Heart right ventricle (tissue), 16 donors: ENCODE measurements around the gene MED20. TPM values are rescaled to one million over a fixed set of nuclear protein-coding genes. Genes with fewer than 3 reads are reported as not detected.
A peak's percentile ranks its signal among the peaks of the same experiment; 100 is the strongest.
"Not testable (repeated sequence)": the region's sequence is repeated elsewhere in the genome, so short reads cannot be mapped to it uniquely, and the experiment has no call there.

Experiments
- ATAC-seq, 8 donors: fragments of 200-7000 bp; cut with Tn5 transposase; one replicate each; pipeline ENCODE4 v1.9.1; 2020; ENCODE audit warnings: mild to moderate bottlenecking in 8 of 8, moderate library complexity in 8 of 8, moderate number of reproducible peaks in 1 of 8
- DNase-seq, 2 donors: peaks; one replicate each; pipeline ENCODE4 v3.0.0-alpha.2; 2020
- H3K27ac ChIP-seq, 10 donors: fragments of 200-600 bp; sonication (generic) in 2 of 10; one replicate each; pipeline versions ENCODE4 v1.5.0 to v1.8.0; 2020 to 2022; ENCODE audit warnings: mild to moderate bottlenecking in 3 of 10
- H3K27me3 ChIP-seq, 7 donors: fragments of 200-600 bp; one replicate each; pipeline ENCODE4 v1.8.0; 2021 to 2022; ENCODE audit warnings: mild to moderate bottlenecking in 2 of 7
- H3K36me3 ChIP-seq, 9 donors: fragments of 200-600 bp; sonication (generic) in 1 of 9; one replicate each; pipeline versions ENCODE4 v1.5.0 to v1.8.0; 2020 to 2022; ENCODE audit warnings: mild to moderate bottlenecking in 2 of 9
- H3K4me1 ChIP-seq, 9 donors: fragments of 200-600 bp; sonication (generic) in 1 of 9; one replicate each; pipeline versions ENCODE4 v1.5.0 to v1.8.0; 2020 to 2022; ENCODE audit warnings: mild to moderate bottlenecking in 4 of 9
- H3K4me3 ChIP-seq, 10 donors: fragments of 200-600 bp; sonication (generic) in 2 of 10; one replicate each; pipeline versions ENCODE4 v1.5.0 to v1.8.0; 2020 to 2022; ENCODE audit warnings: mild to moderate bottlenecking in 7 of 10, moderate library complexity in 2 of 10
- H3K9me3 ChIP-seq, 11 donors: fragments of 200-600 bp in 10 of 11; sonication (generic) in 2 of 11; one replicate each; pipeline versions ENCODE4 v1.5.0 to v1.8.0; 2013 to 2022; ENCODE audit warnings: mild to moderate bottlenecking in 2 of 11, control low read depth in 1 of 11, moderate library complexity in 1 of 11
- WGBS, 2 donors: extraction: QIAGEN DNeasy Blood & Tissue Kit; methylation state at CpG; one replicate each; pipeline ENCODE4 v1.1.7; 2013; ENCODE audit warnings: inconsistent platforms in 1 of 2; 5-methylcytosine and 5-hydroxymethylcytosine counted together
- intact Hi-C, 10 donors: fragments of 100-400 bp; cut with DNase I; formaldehyde crosslinking; loops; one replicate each; pipeline versions ENCODE4 v1.11.1 to v1.14.2; 2022
- polyA plus RNA-seq, 2 donors: library from polyadenylated mRNA; stranded (reverse); fragments of 200-250 nt; gene quantifications; one replicate each; pipeline ENCODE4 v1.2.3, GENCODE V29; 2013
- total RNA-seq, 10 donors: library from RNA; stranded (reverse); fragmentation: NEBNext Ultra II Directional in 3 of 10; extraction: Animal tissue kit (Norgen Biotek cat#: 25700) in 3 of 10; gene quantifications; one replicate each; pipeline versions ENCODE4 v1.2.1 to v1.2.4, GENCODE V29; 2021 to 2023
- TF ChIP-seq, protein P1 (sequence below), 9 donors: fragments of 200-600 bp; sonication (generic) in 2 of 9; IDR thresholded peaks; one replicate each; pipeline versions ENCODE4 v1.5.0 to v1.8.0; 2021 to 2022; ENCODE audit warnings: antibody characterized with exemption in 9 of 9, mild to moderate bottlenecking in 5 of 9, moderate library complexity in 1 of 9
- donor health status: Arrhythmogenic right ventricular cardiomyopathy.
- donor health status: ischemic (EF 13 %, LVEDD 7.1; RV severe dilation, severe dysfunction).
- donor health status: healthy with polysubstance abuse.
- donor health status: DM: no; HTN: yes; CAD: no.
- donor health status: DM: no; HTN: no; CAD: no.
- donor health status: ischemic (EF 25% LVEDD 6.9; RV normal size, moderate dysfunction).
- donor health status: ischemic (EF 25% LVEDD 5.7; RV mildly dilated, moderate dysfunction).
- donor health status: healthy.
- donor health status: DM: yes; HTN: yes; CAD: no.
- donor health status: Ischemic cardiomyopathy.
- donor health status: ischemic (EF 35%, LVEDD 5.7; RV mildly dilated, moderate dysfunction).
- donor health status: nonischemic (EF 11% LVEDD 7.7; RV severe dilation, severe dysfunction).
- donor health status: DM: yes; HTN: yes; CAD: no.
- donor health status: PGD.
- donor health status: ischemic (EF 29% LVEDD 5.4; RV normal size, mild dysfunction).
- donor health status: nonischemic (EF 23%, LVEDD 6.1; RV moderate dilation, normal function).

The MED20 gene
- total and polyA plus RNA-seq, 12 donors = 11.0 to 21.5 (median 16.2) TPM

DNA sequence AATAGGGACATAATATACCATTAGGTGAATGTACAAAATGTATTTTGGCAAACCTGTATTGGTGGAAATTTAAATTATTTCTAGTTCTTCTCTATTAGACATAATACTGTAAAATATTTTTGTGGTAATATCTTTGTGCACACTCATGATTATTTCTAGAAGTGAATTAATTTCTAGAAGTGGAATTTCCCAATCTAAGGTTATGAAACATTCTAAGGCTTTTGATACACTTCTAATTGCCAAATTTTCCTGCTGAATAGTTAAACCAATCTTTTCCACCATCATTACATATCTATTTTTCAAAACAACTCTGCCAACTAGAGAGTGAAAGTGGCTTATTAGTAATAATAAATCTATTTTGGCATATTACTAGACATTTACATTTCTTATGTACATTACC lies 22.5 kb upstream of the MED20 start:
- Histone ChIP-seq H3K27me3 (no peaks in the 10 kb centered on the region), H3K36me3 (peaks cover 0 to 2% (median 0%) of the 10 kb centered on the region in 9 donors), H3K9me3 (no peaks in the 10 kb centered on the region), H3K4me1 (peaks cover 19 to 45% (median 34%) of the 10 kb centered on the region in 9 donors), H3K4me3 (no peak overlapping the region), H3K27ac (no peak overlapping the region)
- no peak for ATAC-seq
- intact Hi-C loops = loop anchor here in 4 of 10 donors (5.0 kb wide), 2 partner anchors 99 to 156 kb away; partner anchors contain the start of gene TOMM6 (in 2 of the 4)
- no peak for DNase-seq
- TF ChIP-seq, protein P1, sequence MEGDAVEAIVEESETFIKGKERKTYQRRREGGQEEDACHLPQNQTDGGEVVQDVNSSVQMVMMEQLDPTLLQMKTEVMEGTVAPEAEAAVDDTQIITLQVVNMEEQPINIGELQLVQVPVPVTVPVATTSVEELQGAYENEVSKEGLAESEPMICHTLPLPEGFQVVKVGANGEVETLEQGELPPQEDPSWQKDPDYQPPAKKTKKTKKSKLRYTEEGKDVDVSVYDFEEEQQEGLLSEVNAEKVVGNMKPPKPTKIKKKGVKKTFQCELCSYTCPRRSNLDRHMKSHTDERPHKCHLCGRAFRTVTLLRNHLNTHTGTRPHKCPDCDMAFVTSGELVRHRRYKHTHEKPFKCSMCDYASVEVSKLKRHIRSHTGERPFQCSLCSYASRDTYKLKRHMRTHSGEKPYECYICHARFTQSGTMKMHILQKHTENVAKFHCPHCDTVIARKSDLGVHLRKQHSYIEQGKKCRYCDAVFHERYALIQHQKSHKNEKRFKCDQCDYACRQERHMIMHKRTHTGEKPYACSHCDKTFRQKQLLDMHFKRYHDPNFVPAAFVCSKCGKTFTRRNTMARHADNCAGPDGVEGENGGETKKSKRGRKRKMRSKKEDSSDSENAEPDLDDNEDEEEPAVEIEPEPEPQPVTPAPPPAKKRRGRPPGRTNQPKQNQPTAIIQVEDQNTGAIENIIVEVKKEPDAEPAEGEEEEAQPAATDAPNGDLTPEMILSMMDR (IDR thresholded peaks at IDR 0.05) = no peak

DNA sequence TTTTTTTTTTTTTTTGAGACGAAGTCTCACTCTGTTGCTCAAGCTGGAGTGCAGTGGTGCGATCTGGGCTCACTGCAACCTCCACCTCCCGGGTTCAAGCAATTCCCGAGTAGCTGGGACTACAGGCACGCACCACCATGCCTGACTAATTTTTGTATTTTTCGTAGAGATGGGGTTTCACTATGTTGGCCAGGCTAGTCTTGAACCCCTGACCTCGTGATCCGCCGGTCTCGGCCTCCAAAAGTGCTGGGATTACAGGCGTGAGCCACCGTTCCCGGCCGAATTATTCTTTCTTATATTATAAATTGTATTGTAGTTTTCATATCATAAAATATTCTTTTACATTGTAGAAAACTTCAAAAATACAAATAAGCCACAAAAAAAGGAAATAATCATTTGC lies 21.9 kb upstream of the MED20 start:
- Histone ChIP-seq H3K4me1 (peaks cover 23 to 46% (median 35%) of the 10 kb centered on the region in 9 donors), H3K27ac (peak overlapping the region in 2 of 10 donors; percentile 90 to 94)
- 95 to 96% methylated on average over 14 of the region's 14 CpGs for WGBS, 2 donors
- not testable (repeated sequence) for H3K4me3 ChIP-seq, H3K27me3 ChIP-seq, H3K36me3 ChIP-seq, DNase-seq, H3K9me3 ChIP-seq, ATAC-seq
- intact Hi-C loops = loop anchor here in 4 of 10 donors (5.0 kb wide), 2 partner anchors 99 to 156 kb away; partner anchors contain the start of gene TOMM6 (in 2 of the 4)

DNA sequence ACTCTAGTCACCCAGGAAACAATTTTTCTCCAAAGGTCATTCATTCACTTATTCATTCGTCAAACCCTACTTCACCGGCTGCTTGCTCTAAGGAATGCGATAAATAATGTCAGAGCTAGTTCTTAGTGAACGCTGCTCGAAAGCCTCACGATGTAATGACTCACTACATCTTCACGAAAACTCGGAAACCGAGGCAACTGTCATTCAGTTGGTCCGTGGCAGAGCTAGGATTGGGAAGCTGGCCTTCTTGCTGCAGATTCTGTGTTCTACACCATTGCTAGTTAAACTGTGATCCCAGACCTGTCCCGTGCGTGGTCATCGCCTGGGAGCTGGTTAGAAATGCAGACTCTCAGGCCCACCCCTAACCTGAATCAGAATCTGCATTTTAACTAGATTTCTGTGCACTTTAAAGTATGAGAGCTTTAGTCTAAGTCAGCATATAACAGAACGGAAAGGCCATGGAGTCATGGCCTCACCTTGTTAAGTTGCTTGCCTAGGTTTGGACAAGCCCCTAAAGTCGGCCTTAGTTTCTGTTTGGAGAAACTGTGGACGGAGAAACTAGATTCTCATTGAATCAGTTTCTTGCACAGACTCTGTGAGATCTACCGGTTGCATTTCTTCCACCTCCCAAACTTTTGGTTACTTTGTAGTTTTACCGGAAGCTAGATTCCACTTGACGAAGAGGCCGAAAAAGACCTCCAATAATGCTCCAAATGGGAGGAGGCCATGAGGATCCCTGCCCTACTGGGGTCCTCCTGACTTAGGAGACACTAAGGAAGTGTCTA lies 21.3 kb upstream of the MED20 start:
- peaks cover 26 to 52% (median 41%) of the 10 kb centered on the region in 9 donors for H3K4me1 ChIP-seq
- peak overlapping the region in 9 of 10 donors; percentile 79 to 94 (median 88) for H3K27ac ChIP-seq
- peaks cover 0 to 13% (median 0%) of the 10 kb centered on the region in 9 donors for H3K36me3 ChIP-seq
- 44% methylated on average over 20 of the region's 20 CpGs for WGBS, 2 donors
- intact Hi-C loops = loop anchor here in 4 of 10 donors (5.0 kb wide), 2 partner anchors 100 to 155 kb away; partner anchors contain the start of gene TOMM6 (in 2 of the 4)
- no peaks in the 10 kb centered on the region for H3K27me3 ChIP-seq
- DNase-seq (no peak), ATAC-seq (no peak)
- H3K4me3 ChIP-seq = peak overlapping the region; percentile 57 to 99 (median 92)
- TF ChIP-seq, protein P1 (IDR thresholded peaks at IDR 0.05) = no peak
- H3K9me3 ChIP-seq = no peaks in the 10 kb centered on the region

DNA sequence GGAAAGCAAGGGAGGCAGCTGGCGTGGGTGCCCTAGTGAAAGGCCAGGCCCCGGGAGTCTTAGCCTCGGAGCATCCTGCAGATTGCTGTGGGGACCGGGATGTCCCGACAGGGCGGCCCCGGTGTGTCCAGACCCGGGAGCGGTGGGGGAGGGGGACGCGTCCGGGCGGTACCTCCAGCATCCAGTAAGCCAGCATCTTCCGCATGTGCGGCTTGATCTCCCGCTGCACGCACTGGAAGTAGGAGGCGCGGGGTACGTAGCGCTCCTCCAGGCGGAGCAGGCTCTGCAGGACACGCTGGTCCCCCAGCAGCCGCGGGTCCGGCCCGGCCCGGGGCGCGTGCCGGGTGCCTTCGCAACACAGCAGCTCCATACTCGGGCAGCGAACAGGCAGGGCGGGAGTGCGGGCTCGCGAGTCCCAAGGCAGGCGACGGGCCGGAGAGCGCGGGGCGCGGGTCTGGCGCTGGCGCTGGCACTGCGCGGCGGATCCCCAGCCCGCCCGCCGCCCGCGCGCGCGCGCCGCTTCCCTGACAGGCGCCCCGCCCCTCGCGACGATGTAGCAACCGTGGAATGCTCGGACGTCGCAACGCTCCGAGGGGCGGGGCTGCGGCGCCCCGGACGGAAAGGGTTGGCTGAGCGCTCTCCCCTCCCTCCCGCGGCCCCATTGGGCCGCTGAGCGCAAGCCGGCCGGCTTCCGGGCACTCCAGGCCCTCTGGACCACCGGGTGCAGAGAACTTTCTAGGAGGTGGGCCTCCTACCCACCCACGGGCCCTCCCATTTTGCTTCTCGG lies 20.5 kb upstream of the MED20 start, which contains the start of gene CCND3:
Gene CCND3 (minus strand): TSS at position 529 of the 787 bp plus-strand sequence. CDS start 159 bp downstream, at position 370.
- DNase-seq (peak; percentile 93 to 95), ATAC-seq (peak; percentile 91 to 95 (median 93))
- H3K36me3 ChIP-seq = peaks cover 0 to 21% (median 0%) of the 10 kb centered on the region in 9 donors
- H3K4me1 ChIP-seq = peaks cover 26 to 60% (median 49%) of the 10 kb centered on the region in 9 donors
- no peaks in the 10 kb centered on the region for H3K27me3 ChIP-seq
- peak within 1 kb of the TSS; percentile 38 to 94 (median 88) for H3K27ac ChIP-seq
- WGBS, 2 donors = 0% methylated on average over 47 to 87 of the region's 87 CpGs
- TF ChIP-seq, protein P1 (IDR thresholded peaks at IDR 0.05) = peak in 2 of 9 donors; percentile 7 to 9
- H3K4me3 ChIP-seq = peak within 1 kb of the TSS; percentile 57 to 99 (median 92)
- intact Hi-C loops = loop anchor here in 6 of 10 donors (2.0 to 5.0 kb wide), 3 partner anchors 101 to 154 kb away; partner anchors contain the start of gene TOMM6 (in 2 of the 6)
- H3K9me3 ChIP-seq = no peaks in the 10 kb centered on the region
